WTC11 (cell line): ENCODE data around the gene NSMCE3. TPM values are rescaled to one million over a fixed set of nuclear protein-coding genes. Genes with fewer than 3 reads are reported as not detected.

Experiments
- AFF4 ChIP-seq: sonication (generic); formaldehyde crosslinking; IDR thresholded peaks from 2 replicates; pipeline ENCODE4 v1.8.1; 2023; ENCODE audit warnings: mild to moderate bottlenecking, missing genetic modification reagents, borderline replicate concordance
- CBFB ChIP-seq: sonication (generic); formaldehyde crosslinking; IDR thresholded peaks from 2 replicates; pipeline ENCODE4 v1.8.1; 2022; ENCODE audit warnings: mild to moderate bottlenecking, low read depth, missing genetic modification reagents
- E2F4 ChIP-seq: sonication (generic); formaldehyde crosslinking; IDR thresholded peaks from 2 replicates; pipeline ENCODE4 v1.8.1; 2022; ENCODE audit warnings: low read depth, mild to moderate bottlenecking, moderate library complexity, missing genetic modification reagents, borderline replicate concordance
- FOXK1 ChIP-seq: sonication (generic); formaldehyde crosslinking; IDR thresholded peaks from 2 replicates; pipeline ENCODE4 v1.8.0; 2022; ENCODE audit warnings: mild to moderate bottlenecking, moderate library complexity, missing genetic modification reagents
- FOXP4 ChIP-seq: sonication (generic); formaldehyde crosslinking; IDR thresholded peaks from 2 replicates; pipeline ENCODE4 v1.8.0; 2022; ENCODE audit warnings: mild to moderate bottlenecking, missing genetic modification reagents
- GTF2I ChIP-seq: fragments of 250-450 bp; sonication (Bioruptor Pico); conservative IDR thresholded peaks from 2 replicates; pipeline ENCODE4 v1.4.0; 2021; ENCODE audit warnings: mild to moderate bottlenecking
- JUN ChIP-seq: sonication (generic); formaldehyde crosslinking; IDR thresholded peaks from 2 replicates; pipeline ENCODE4 v1.8.0; 2023; ENCODE audit warnings: mild to moderate bottlenecking, missing genetic modification reagents
- NR2C2 ChIP-seq: sonication (generic); formaldehyde crosslinking; IDR thresholded peaks from 2 replicates; pipeline ENCODE4 v1.8.0; 2022; ENCODE audit warnings: mild to moderate bottlenecking, missing genetic modification reagents
- NR3C1 ChIP-seq: sonication (generic); formaldehyde crosslinking; conservative IDR thresholded peaks from 2 replicates; pipeline ENCODE4 v1.8.1; 2023; ENCODE audit warnings: low read depth, mild to moderate bottlenecking, missing genetic modification reagents
- PRDM15 ChIP-seq: sonication (generic); formaldehyde crosslinking; IDR thresholded peaks from 2 replicates; pipeline ENCODE4 v1.8.0; 2022; ENCODE audit warnings: missing genetic modification reagents
- PREB ChIP-seq: sonication (generic); formaldehyde crosslinking; IDR thresholded peaks from 2 replicates; pipeline ENCODE4 v1.8.1; 2022; ENCODE audit warnings: mild to moderate bottlenecking, missing genetic modification reagents, moderate library complexity, borderline replicate concordance
- RELA ChIP-seq: sonication (generic); formaldehyde crosslinking; IDR thresholded peaks from 2 replicates; pipeline ENCODE4 v1.8.1; 2022; ENCODE audit warnings: missing genetic modification reagents, mild to moderate bottlenecking, borderline replicate concordance
- SOX15 ChIP-seq: fragments of 250-450 bp; sonication (Bioruptor Pico); IDR thresholded peaks from 2 replicates; pipeline ENCODE4 v1.9.0; 2021; ENCODE audit warnings: mild to moderate bottlenecking
- ZMAT4 ChIP-seq: fragments of 250-450 bp; sonication (Bioruptor Pico); IDR thresholded peaks from 2 replicates; pipeline ENCODE4 v1.9.0; 2021; ENCODE audit warnings: mild to moderate bottlenecking
- ZNF121 ChIP-seq: sonication (generic); formaldehyde crosslinking; IDR thresholded peaks from 2 replicates; pipeline ENCODE4 v1.8.0; 2023; ENCODE audit warnings: missing genetic modification reagents
- ZNF232 ChIP-seq: sonication (generic); formaldehyde crosslinking; IDR thresholded peaks from 2 replicates; pipeline ENCODE4 v1.8.0; 2022; ENCODE audit warnings: mild to moderate bottlenecking, missing genetic modification reagents
- ZNF425 ChIP-seq: fragments of 250-450 bp; sonication (Bioruptor Pico); conservative IDR thresholded peaks from 2 replicates; pipeline ENCODE4 v1.9.0; 2021; ENCODE audit warnings: mild to moderate bottlenecking
- ZNF532 ChIP-seq: fragments of 250-450 bp; sonication (Bioruptor Pico); IDR thresholded peaks from 2 replicates; pipeline ENCODE4 v1.9.0; 2021; ENCODE audit warnings: mild to moderate bottlenecking, borderline replicate concordance
- ZNF671 ChIP-seq: fragments of 250-450 bp; sonication (Bioruptor Pico); IDR thresholded peaks from 2 replicates; pipeline ENCODE4 v1.8.0; 2021; ENCODE audit warnings: mild to moderate bottlenecking
- total RNA-seq: library from RNA; stranded (reverse); gene quantifications from 3 replicates; pipeline ENCODE4 v1.2.3, GENCODE V29; 2021

Gene NSMCE3
- total RNA-seq, 1 experiment from 2014 or later, result 6.6 TPM

- no peak for TF ChIP-seq PREB (CRISPR knock-in tag)
- no peak for TF ChIP-seq ZNF121 (CRISPR knock-in tag)
- no peak for TF ChIP-seq CBFB (CRISPR knock-in tag)
- no peak for TF ChIP-seq SOX15 (CRISPR knock-in tag)
- peak; percentile 83; the same call in 1 of the 2 replicates for TF ChIP-seq FOXK1 (CRISPR knock-in tag)
- no peak for TF ChIP-seq PRDM15
- peak; percentile 59; the same call in 1 of the 2 replicates for TF ChIP-seq FOXP4 (CRISPR knock-in tag)
- no peak for TF ChIP-seq NR3C1
- no peak for TF ChIP-seq NR2C2
- TF ChIP-seq ZNF232 (CRISPR knock-in tag), result no peak
- TF ChIP-seq ZMAT4 (CRISPR knock-in tag), result no peak
- TF ChIP-seq GTF2I (CRISPR knock-in tag), result no peak
- TF ChIP-seq ZNF425 (CRISPR knock-in tag), result no peak
- TF ChIP-seq ZNF671 (CRISPR knock-in tag), result no peak
- no peak for TF ChIP-seq RELA
- TF ChIP-seq JUN, result no peak
- TF ChIP-seq ZNF532 (CRISPR knock-in tag), result no peak
- no peak for TF ChIP-seq AFF4 (CRISPR knock-in tag)
- no peak for TF ChIP-seq E2F4 (CRISPR knock-in tag)
Measured at GRCh38 chr15:29269485-29270168, at the start of gene NSMCE3 (continued).
